D721Med (cell line): Measurements from ENCODE around the gene CANT1.
"Not testable (repeated sequence)": the region's sequence is repeated elsewhere in the genome, so short reads cannot be mapped to it uniquely, and the experiment has no call there.

ENCODE experiments used
- DNase-seq: peaks from one replicate; pipeline ENCODE4 v3.0.0; 2011; ENCODE audit warnings: low spot score; ENCODE audit not compliant: insufficient read length
- FAIRE-seq: peaks from 2 replicates; lab custom pipeline; 2011; peaks lifted over from hg19 to GRCh38; lab: Jason Lieb, UNC
- CTCF ChIP-seq: IDR thresholded peaks from 2 replicates; pipeline ENCODE4 v1.5.1; 2012; ENCODE audit warnings: mild to moderate bottlenecking, control low read depth; ENCODE audit not compliant: insufficient read depth; ENCODE audit errors: missing control alignments

Gene CANT1

GRCh38 chr17:79033046-79033616, 23.6 kb upstream of the CANT1 start:
- DNase-seq = no peak
- FAIRE-seq = no peak
- TF ChIP-seq CTCF = no peak

DNA sequence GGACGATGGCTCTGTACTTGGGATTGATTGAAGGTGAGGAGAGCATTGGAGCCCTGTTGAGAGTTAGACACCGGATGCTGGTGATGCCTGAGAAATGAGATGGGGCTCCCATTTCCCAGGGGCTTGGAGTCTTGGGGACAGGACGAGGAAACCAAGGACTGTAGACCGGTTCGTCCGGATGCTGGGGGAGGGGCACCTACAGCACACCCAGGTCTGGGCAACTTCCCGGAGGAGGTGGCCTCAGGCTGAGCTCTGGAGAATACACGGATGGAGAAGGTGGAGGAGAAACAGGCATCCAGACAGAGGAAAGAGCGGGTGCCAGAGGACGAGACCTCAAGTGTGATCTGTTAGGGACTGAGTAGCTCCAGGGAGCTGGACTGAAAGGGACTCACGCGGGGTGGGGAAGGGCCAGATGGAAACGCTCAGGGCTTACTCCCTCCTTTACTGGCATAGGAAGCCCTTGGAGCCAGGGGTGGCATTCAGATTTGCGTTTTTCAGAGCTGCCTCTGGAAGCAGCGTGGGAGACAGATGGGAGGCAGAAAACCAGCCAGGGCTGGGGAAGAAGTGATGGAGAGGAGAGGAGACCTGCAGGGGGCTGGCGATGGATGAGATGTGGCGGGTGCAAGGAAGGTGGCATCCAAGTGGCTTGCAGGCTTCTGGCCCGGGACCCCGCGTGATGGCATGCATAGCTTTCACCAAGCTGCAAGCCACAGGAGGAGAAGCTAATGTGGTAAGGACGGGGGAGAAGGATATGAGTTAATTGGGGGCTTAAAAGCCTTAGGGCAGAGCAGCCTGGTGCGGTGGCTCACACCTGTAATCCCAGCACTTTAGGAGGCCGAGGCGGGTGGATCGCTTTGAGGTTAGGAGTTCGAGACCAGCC, 22.7 kb upstream of the CANT1 start:
- TF ChIP-seq CTCF = no peak
- FAIRE-seq (no peak), DNase-seq (no peak)

DNA sequence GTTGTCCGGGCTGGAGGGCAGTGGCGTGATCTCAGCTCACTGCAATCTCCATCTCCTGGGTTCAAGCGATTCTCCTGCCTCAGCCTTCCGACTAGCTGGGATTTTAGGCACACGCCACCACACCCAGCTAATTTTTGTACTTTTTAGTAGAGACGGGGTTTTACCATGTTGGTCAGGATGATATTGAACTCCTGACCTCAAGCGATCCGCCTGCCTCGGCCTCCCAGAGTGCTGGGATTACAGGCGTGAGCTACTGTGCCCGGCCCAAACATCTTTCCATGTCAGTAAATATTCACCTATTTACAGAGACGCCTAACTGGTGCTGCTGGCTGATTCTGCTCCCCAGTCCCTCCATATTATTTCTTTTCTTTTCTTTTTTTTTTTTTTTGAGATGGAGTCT, 21.1 kb upstream of the CANT1 start:
- FAIRE-seq = not testable (repeated sequence)

GRCh38 chr17:79029327-79030009, 19.9 kb upstream of the CANT1 start:
- no peak for DNase-seq
- FAIRE-seq = no peak

More for the DNA sequence above, 21.1 kb upstream of the CANT1 start:
- DNase-seq = not testable (repeated sequence)

DNA sequence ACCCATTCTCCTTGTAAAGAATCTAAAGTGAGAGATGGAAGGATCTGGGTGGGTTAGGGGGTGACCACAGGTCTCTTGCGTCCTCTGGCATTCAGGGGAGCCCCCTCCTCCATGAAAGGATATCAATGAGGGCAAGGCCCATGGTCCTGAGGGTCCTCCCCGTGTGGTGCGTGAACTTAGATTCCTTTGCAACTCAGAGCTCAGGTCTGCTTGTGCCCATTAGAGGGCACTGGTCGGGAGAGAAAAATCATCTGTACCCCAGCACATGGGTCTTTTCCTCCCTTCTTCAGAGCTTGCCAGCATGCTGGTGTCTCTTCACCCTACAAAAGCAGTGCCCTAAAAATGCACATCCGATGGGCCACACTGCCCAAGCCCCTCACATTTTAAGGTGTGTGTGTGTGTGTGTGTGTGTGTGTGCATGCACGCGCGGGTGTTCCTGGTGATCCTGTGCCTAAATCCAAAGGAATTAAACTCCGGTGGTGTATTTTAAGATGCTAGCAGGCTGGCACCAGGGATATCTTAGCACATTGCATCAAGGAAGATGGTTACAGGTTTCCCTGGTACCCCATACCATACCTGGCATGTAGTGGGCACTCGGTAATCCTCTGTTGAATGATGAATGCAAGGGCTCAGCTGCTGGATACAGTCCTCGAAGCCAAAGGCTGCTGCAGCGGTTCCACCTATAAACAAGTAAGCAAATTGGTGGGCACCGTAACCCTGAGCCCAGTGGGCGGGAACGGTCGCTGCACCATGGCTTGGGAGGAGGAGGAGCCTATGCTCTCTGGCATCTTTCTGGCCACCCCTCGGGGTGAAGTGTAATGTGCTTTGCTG, 19.1 kb upstream of the CANT1 start:
- peak; percentile 30 for TF ChIP-seq CTCF
- no peak for FAIRE-seq
- DNase-seq = no peak

More at GRCh38 chr17:79029327-79030009, 19.9 kb upstream of the CANT1 start:
- no peak for TF ChIP-seq CTCF

DNA sequence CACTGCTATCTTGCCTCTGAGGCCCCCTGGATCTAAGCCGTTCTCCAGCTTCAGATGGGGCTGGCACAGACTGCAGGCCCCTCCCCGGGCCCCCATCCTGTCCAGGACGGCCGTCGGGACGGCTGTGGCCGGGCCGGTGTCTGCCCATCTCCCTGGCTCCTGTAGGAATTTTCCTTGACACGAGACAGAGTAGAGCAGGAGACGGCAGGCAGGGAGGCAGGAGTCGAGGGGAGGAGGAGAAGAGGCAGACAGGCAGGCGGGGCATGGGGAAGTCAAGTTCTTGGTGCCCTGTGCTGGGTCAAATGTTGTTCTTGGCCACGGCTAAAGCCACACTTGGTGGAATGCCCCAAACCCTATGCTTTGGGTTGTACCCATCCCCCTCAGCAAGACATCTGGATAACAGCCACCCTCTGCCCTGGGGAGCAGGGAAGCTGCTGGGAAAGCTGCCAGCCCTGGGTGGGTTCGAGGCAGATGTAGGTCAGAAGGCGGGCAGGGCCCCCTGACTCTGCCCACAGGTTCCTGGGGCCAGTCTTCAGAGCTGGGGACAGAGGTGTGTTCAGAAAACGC, 18.4 kb upstream of the CANT1 start:
- no peak for TF ChIP-seq CTCF
- no peak for FAIRE-seq
- DNase-seq = no peak
